HepG2 (cell line): ENCODE data around the gene DDC.

Experiments used
- POLR2A ChIP-seq, 2 experiments: IDR thresholded peaks; 2 replicates each; pipeline ENCODE4 v1.6.1; 2011; ENCODE audit warnings: low read depth in 2 of 2, low read length in 2 of 2, mild to moderate bottlenecking in 1 of 2, moderate library complexity in 1 of 2; ENCODE audit not compliant: insufficient read depth in 1 of 2
- YY1 ChIP-seq: IDR thresholded peaks from 2 replicates; pipeline ENCODE4 v1.6.1; 2011; ENCODE audit warnings: low read length, low read depth, moderate library complexity, mild to moderate bottlenecking; ENCODE audit not compliant: insufficient read depth, insufficient replicate concordance
- TF ChIP-seq, protein P1 (sequence below): sonication (generic); formaldehyde crosslinking; IDR thresholded peaks from 2 replicates; pipeline ENCODE4 v1.8.0; 2022; ENCODE audit warnings: mild to moderate bottlenecking, missing genetic modification reagents, moderate library complexity

DNA sequence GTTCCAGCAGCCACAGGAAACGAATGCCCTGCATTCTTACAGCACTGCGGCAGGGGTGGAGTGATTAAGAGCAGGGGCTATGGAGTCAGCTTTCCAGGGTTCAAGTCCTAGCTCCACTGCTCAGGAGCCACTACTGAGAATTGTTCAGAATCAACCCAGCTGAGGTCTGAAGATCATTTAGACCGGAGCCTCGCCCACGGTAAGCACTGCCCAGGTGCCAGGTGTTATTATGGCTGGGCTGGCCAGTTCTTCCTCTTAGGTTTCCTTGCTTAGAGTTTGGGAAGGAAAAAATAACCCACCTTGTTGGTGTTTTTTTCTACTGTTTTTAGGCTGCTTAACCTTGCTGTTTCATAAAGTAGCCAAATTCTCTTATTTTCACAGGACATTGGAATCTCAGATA is 110.2 kb downstream of the DDC start:
- TF ChIP-seq, protein P1, sequence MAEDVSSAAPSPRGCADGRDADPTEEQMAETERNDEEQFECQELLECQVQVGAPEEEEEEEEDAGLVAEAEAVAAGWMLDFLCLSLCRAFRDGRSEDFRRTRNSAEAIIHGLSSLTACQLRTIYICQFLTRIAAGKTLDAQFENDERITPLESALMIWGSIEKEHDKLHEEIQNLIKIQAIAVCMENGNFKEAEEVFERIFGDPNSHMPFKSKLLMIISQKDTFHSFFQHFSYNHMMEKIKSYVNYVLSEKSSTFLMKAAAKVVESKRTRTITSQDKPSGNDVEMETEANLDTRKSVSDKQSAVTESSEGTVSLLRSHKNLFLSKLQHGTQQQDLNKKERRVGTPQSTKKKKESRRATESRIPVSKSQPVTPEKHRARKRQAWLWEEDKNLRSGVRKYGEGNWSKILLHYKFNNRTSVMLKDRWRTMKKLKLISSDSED (CRISPR knock-in tag) = no peak
- no peak for TF ChIP-seq YY1
- no peak for TF ChIP-seq POLR2A (IDR thresholded peaks at IDR 0.05; ENCODE audit: insufficient read depth in 1 of 2, low read depth in 2 of 2, low read length in 2 of 2)
